ENCODE data around the gene GNAS.

The GNAS gene

GRCh38 chr20:58882704-58883089 is 30.2 kb downstream of the GNAS start:
- DNase-seq (ENCODE audit: low read depth): no peak

GRCh38 chr20:58883241-58883691 is 30.8 kb downstream of the GNAS start:
- DNase-seq (ENCODE audit: low read depth): no peak

GRCh38 chr20:58884966-58885365 is 32.5 kb downstream of the GNAS start:
- no peak for DNase-seq (ENCODE audit: low read depth)

GRCh38 chr20:58886546-58886945 is 34.0 kb downstream of the GNAS start:
- no peak for DNase-seq (ENCODE audit: low read depth)

GRCh38 chr20:58888103-58888502 is 35.6 kb downstream of the GNAS start:
- no peak for DNase-seq (ENCODE audit: low read depth)

GRCh38 chr20:58888521-58889333 is 36.2 kb downstream of the GNAS start:
- DNase-seq (ENCODE audit: low read depth): peak; percentile 68

GRCh38 chr20:58889334-58889760 is 36.8 kb downstream of the GNAS start:
- DNase-seq (ENCODE audit: low read depth): no peak

- no peak for DNase-seq (ENCODE audit: low read depth)
These were observed 37.4 kb downstream of the GNAS start for GRCh38 chr20:58889798-58890517.

GRCh38 chr20:58890518-58891085 is 38.1 kb downstream of the GNAS start:
- DNase-seq (ENCODE audit: low read depth): peak; percentile 58

GRCh38 chr20:58891086-58891717 is 38.7 kb downstream of the GNAS start:
- peak; percentile 69 for DNase-seq (ENCODE audit: low read depth)

- no peak for DNase-seq (ENCODE audit: low read depth)
These were observed 39.2 kb downstream of the GNAS start for GRCh38 chr20:58891718-58892140.

- peak; percentile 67 for DNase-seq (ENCODE audit: low read depth)
These were observed 39.8 kb downstream of the GNAS start for GRCh38 chr20:58892141-58892931.

GRCh38 chr20:58892932-58893224 is 40.4 kb downstream of the GNAS start:
- no peak for DNase-seq (ENCODE audit: low read depth)

GRCh38 chr20:58893355-58894120 is 41.0 kb downstream of the GNAS start:
- no peak for DNase-seq (ENCODE audit: low read depth)

- no peak for DNase-seq (ENCODE audit: low read depth)
These were observed 42.3 kb downstream of the GNAS start for GRCh38 chr20:58894652-58895447.

GRCh38 chr20:58895448-58896180 is 43.1 kb downstream of the GNAS start:
- DNase-seq (ENCODE audit: low read depth): no peak

- DNase-seq (ENCODE audit: low read depth): no peak
These were observed 44.3 kb downstream of the GNAS start for GRCh38 chr20:58896820-58897219.

GRCh38 chr20:58897488-58897887 is 45.0 kb downstream of the GNAS start:
- DNase-seq (ENCODE audit: low read depth): no peak

- no peak for DNase-seq (ENCODE audit: low read depth)
These were observed 46.3 kb downstream of the GNAS start for GRCh38 chr20:58898629-58899408.
